Prostate gland (tissue), 2 donors: ENCODE measurements around the gene RNF208.

Source experiments
- CTCF ChIP-seq, 4 experiments: fragments of 200-600 bp in 2 of 4; fragments of 450-650 bp in 2 of 4; sonication (generic) in 2 of 4; IDR thresholded peaks; 1 replicate in 3 of 4; 2 replicates in 1 of 4; pipeline ENCODE4 v1.5.1; 2016 to 2019; ENCODE audit warnings: antibody characterized with exemption in 4 of 4, mild to moderate bottlenecking in 2 of 4, moderate library complexity in 2 of 4
- POLR2A ChIP-seq: fragments of 450-650 bp; IDR thresholded peaks from one replicate; pipeline ENCODE4 v1.6.1; 2016; ENCODE audit warnings: antibody characterized with exemption, mild to moderate bottlenecking
- POLR2AphosphoS5 ChIP-seq: sonication (generic); formaldehyde crosslinking; IDR thresholded peaks from one replicate; pipeline ENCODE4 v1.6.1; 2017; ENCODE audit warnings: antibody characterized with exemption

GRCh38 chr9:137224830-137225694 lies 3.0 kb upstream of the RNF208 start, which contains the start of gene CYSRT1:
- TF ChIP-seq POLR2A (no peak), CTCF (IDR thresholded peaks at IDR 0.05) (no peak), POLR2AphosphoS5 (no peak)
